Gastroesophageal sphincter (tissue), 4 donors: ENCODE results near the gene DMD. TPM values are rescaled to one million over a fixed set of nuclear protein-coding genes. Genes with fewer than 3 reads are reported as not detected.

ENCODE experiments used
- ATAC-seq: fragments of 150-250 bp; one replicate; pipeline ENCODE4 v1.9.1; 2016; ENCODE audit warnings: mild to moderate bottlenecking, moderate library complexity
- H3K27ac ChIP-seq, 4 donors: fragments of 200-600 bp; sonication (generic) in 3 of 4; 1 replicate in 3 of 4; 2 replicates in 1 of 4; pipeline ENCODE4 v1.5.1; 2016 to 2019
- H3K27me3 ChIP-seq: fragments of 200-600 bp; sonication (generic); one replicate; pipeline ENCODE4 v1.5.1; 2019
- H3K36me3 ChIP-seq, 2 donors: fragments of 200-600 bp; sonication (generic); one replicate each; pipeline ENCODE4 v1.5.1; 2019; ENCODE audit warnings: control low read depth in 1 of 2
- H3K4me1 ChIP-seq, 3 donors: fragments of 200-600 bp; sonication (generic); 1 replicate in 2 of 3; 2 replicates in 1 of 3; pipeline ENCODE4 v1.5.1; 2016 to 2019; ENCODE audit warnings: control low read depth in 2 of 3
- H3K4me3 ChIP-seq, 2 donors: fragments of 200-600 bp; sonication (generic); one replicate each; pipeline ENCODE4 v1.5.1; 2019; ENCODE audit warnings: mild to moderate bottlenecking in 1 of 2, moderate library complexity in 1 of 2
- H3K9me3 ChIP-seq, 3 donors: fragments of 200-600 bp; sonication (generic); one replicate each; pipeline ENCODE4 v1.5.1; 2017 to 2019; ENCODE audit warnings: control low read depth in 2 of 3
- EP300 ChIP-seq: sonication (generic); formaldehyde crosslinking; IDR thresholded peaks from one replicate; pipeline ENCODE4 v1.6.1; 2017; ENCODE audit warnings: antibody characterized with exemption, mild to moderate bottlenecking
- POLR2A ChIP-seq, 2 donors: fragments of 450-650 bp; IDR thresholded peaks; one replicate each; pipeline ENCODE4 v1.6.1; 2017; ENCODE audit warnings: antibody characterized with exemption in 2 of 2, mild to moderate bottlenecking in 2 of 2, moderate library complexity in 1 of 2
- POLR2AphosphoS5 ChIP-seq: sonication (generic); formaldehyde crosslinking; IDR thresholded peaks from one replicate; pipeline ENCODE4 v1.6.1; 2017; ENCODE audit warnings: antibody characterized with exemption
- WGBS, 2 donors: methylation state at CpG; one replicate each; pipeline ENCODE4 v1.1.5; 2018; ENCODE audit warnings: low coverage in 1 of 2; 5-methylcytosine and 5-hydroxymethylcytosine counted together
- total RNA-seq, 4 donors: library from RNA; depleted of rRNA; stranded (reverse); fragments of >200 nt; gene quantifications; one replicate each; pipeline ENCODE4 v1.1.0, GENCODE V29; 2016
- TF ChIP-seq, protein P1 (sequence below), 4 experiments: fragments of 200-600 bp in 2 of 4; fragments of 450-650 bp in 2 of 4; sonication (generic) in 1 of 4; IDR thresholded peaks; one replicate each; pipeline ENCODE4 v1.5.1; 2017 to 2019; ENCODE audit warnings: antibody characterized with exemption in 4 of 4, mild to moderate bottlenecking in 2 of 4, moderate library complexity in 2 of 4

DMD gene
- total RNA-seq, 4 donors from 2014 or later = 111 to 225 (median 183) TPM

DNA sequence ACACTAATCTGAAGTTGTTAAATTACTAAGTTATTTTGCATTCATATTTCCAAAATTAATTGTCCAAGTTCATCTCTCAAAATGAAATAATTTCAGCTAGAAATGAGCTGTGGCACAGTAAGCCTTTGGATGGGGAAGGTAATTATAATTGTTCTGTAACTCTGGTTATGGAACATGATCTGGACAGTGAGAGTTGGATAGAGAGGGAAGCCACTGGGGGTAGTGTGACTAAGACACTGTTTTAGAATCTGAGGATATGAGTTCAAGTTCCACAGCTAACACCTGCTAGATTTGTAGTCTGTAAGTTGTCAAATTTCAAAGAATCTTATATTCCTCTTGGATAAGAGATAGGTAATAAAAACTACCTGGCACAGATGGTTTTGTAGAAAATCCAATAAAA is 49.5 kb downstream of the DMD start:
- H3K9me3 ChIP-seq = no peaks in the 10 kb centered on the region
- no peak overlapping the region for H3K4me3 ChIP-seq
- ATAC-seq = no peak
- no peaks in the 10 kb centered on the region for H3K27me3 ChIP-seq
- H3K4me1 ChIP-seq = no peaks in the 10 kb centered on the region
- TF ChIP-seq, protein P1, sequence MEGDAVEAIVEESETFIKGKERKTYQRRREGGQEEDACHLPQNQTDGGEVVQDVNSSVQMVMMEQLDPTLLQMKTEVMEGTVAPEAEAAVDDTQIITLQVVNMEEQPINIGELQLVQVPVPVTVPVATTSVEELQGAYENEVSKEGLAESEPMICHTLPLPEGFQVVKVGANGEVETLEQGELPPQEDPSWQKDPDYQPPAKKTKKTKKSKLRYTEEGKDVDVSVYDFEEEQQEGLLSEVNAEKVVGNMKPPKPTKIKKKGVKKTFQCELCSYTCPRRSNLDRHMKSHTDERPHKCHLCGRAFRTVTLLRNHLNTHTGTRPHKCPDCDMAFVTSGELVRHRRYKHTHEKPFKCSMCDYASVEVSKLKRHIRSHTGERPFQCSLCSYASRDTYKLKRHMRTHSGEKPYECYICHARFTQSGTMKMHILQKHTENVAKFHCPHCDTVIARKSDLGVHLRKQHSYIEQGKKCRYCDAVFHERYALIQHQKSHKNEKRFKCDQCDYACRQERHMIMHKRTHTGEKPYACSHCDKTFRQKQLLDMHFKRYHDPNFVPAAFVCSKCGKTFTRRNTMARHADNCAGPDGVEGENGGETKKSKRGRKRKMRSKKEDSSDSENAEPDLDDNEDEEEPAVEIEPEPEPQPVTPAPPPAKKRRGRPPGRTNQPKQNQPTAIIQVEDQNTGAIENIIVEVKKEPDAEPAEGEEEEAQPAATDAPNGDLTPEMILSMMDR (IDR thresholded peaks at IDR 0.05) = no peak
- TF ChIP-seq POLR2AphosphoS5 (no peak), EP300 (no peak), POLR2A (IDR thresholded peaks at IDR 0.05) (no peak)
- H3K36me3 ChIP-seq = no peaks in the 10 kb centered on the region
- no peak overlapping the region for H3K27ac ChIP-seq

GRCh38 chrX:33160273-33160672 is 51.1 kb downstream of the DMD start:
- no peaks in the 10 kb centered on the region for H3K36me3 ChIP-seq
- 97 to 98% methylated on average over 4 of the region's 5 CpGs for WGBS, 2 donors
- H3K4me3 ChIP-seq = no peak overlapping the region
- TF ChIP-seq EP300 = no peak
- no peak for TF ChIP-seq POLR2AphosphoS5
- TF ChIP-seq, protein P1 (IDR thresholded peaks at IDR 0.05) = no peak
- no peak for TF ChIP-seq POLR2A (IDR thresholded peaks at IDR 0.05)
- H3K9me3 ChIP-seq = no peaks in the 10 kb centered on the region
- ATAC-seq = no peak
- H3K4me1 ChIP-seq = no peaks in the 10 kb centered on the region
- no peak overlapping the region for H3K27ac ChIP-seq
- no peaks in the 10 kb centered on the region for H3K27me3 ChIP-seq

DNA sequence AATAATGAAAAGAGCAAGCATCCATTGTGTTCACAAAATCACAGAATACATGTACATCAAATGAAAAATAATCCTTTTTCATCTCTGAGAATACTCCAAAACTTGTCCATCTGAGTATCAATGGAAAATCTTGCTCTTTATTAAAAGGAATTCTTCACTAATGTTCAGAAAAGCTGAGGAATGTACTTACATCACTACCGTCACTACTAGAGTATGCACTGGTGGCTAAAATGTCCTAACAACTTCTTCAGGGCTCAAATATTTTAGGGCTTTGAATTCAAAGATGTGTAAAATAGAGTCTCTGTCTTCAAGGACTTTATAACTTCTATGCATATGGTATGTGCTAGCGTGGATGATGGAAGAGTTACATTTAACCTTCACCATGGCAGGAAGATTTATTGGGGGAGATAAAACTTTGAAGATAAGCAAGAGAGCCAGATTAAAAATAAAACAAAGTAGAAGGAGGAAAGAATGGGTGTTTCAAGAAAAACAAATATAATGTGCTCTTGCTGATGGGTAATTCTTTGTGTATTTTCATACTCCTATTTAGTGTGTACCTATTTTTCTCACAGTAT is 55.1 kb downstream of the DMD start:
- 63 to 64% methylated on average over 2 of the region's 2 CpGs for WGBS, 2 donors
- no peaks in the 10 kb centered on the region for H3K4me1 ChIP-seq
- no peaks in the 10 kb centered on the region for H3K9me3 ChIP-seq
- no peak overlapping the region for H3K27ac ChIP-seq
- no peaks in the 10 kb centered on the region for H3K36me3 ChIP-seq
- no peaks in the 10 kb centered on the region for H3K27me3 ChIP-seq
- no peak for ATAC-seq
- TF ChIP-seq, protein P1 (IDR thresholded peaks at IDR 0.05) = no peak
- TF ChIP-seq EP300 = no peak
- no peak for TF ChIP-seq POLR2A (IDR thresholded peaks at IDR 0.05)
- TF ChIP-seq POLR2AphosphoS5 = no peak
- no peak overlapping the region for H3K4me3 ChIP-seq

GRCh38 chrX:33149580-33149979 is 61.8 kb downstream of the DMD start:
- Histone ChIP-seq H3K27ac (no peak overlapping the region), H3K4me1 (no peaks in the 10 kb centered on the region), H3K36me3 (no peaks in the 10 kb centered on the region), H3K27me3 (no peaks in the 10 kb centered on the region), H3K4me3 (no peak overlapping the region), H3K9me3 (no peaks in the 10 kb centered on the region)
- 76 to 100% methylated on average over 1 to 4 of the region's 4 CpGs for WGBS, 2 donors
- no peak for TF ChIP-seq EP300
- TF ChIP-seq, protein P1 (IDR thresholded peaks at IDR 0.05) = no peak
- TF ChIP-seq POLR2A (IDR thresholded peaks at IDR 0.05) = no peak
- no peak for TF ChIP-seq POLR2AphosphoS5
- ATAC-seq = no peak

DNA sequence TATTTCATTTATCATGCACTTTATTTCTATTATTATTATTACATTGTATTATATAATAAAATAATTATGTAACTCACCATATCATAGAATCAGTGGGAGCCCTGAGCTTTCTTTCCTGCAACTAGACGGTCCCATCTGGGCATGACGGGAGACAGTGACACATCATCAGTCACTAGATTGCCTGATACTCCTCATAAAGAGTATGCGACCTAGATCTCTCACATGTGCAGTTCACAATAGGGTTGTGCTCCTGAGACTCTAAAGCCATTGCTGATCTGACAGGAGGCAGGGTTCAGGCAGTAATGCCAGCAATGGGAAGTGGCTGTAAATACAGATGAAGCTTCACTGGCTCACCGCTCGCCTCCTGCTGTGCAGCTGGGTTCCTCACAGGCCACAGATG is 62.3 kb downstream of the DMD start:
- 74 to 81% methylated on average over 2 to 5 of the region's 5 CpGs for WGBS, 2 donors
- H3K4me3 ChIP-seq = no peak overlapping the region
- ATAC-seq = no peak
- no peaks in the 10 kb centered on the region for H3K27me3 ChIP-seq
- H3K9me3 ChIP-seq = no peaks in the 10 kb centered on the region
- H3K27ac ChIP-seq = no peak overlapping the region
- TF ChIP-seq EP300 (no peak), POLR2AphosphoS5 (no peak), POLR2A (IDR thresholded peaks at IDR 0.05) (no peak)
- TF ChIP-seq, protein P1 (IDR thresholded peaks at IDR 0.05) = no peak
- no peaks in the 10 kb centered on the region for H3K36me3 ChIP-seq
- no peaks in the 10 kb centered on the region for H3K4me1 ChIP-seq
